ENCODE data around the gene ZNF283.

GRCh38 chr19:43814663-43815352, 12.3 kb upstream of the ZNF283 start:
- TF ChIP-seq CTCF (IDR thresholded peaks at IDR 0.05; ENCODE audit: low read length) (no peak), EZH2 (IDR thresholded peaks at IDR 0.05; ENCODE audit: borderline replicate concordance, low read length) (no peak)
